AG09319 (cell line): ENCODE results near the gene PSME3.

Experiments used
- DNase-seq: peaks from one replicate; pipeline ENCODE4 v3.0.0-alpha.2; 2010; ENCODE audit warnings: low read depth; ENCODE audit errors: extremely low read depth
- CTCF ChIP-seq: IDR thresholded peaks from 2 replicates; pipeline ENCODE4 v1.5.1; 2011; ENCODE audit warnings: low read depth, mild to moderate bottlenecking, inconsistent platforms, low read length, moderate library complexity

PSME3 gene

GRCh38 chr17:42832934-42833766, at the start of gene PSME3:
PSME3 (plus strand) TSS chr17:42833397; CDS start chr17:42833632, 235 bp downstream.
- TF ChIP-seq CTCF: no peak; the same call in 1 of the 2 replicates
- no peak for DNase-seq

GRCh38 chr17:42783791-42784138, 49.4 kb upstream of the PSME3 start:
- no peak for DNase-seq
- no peak for TF ChIP-seq CTCF

GRCh38 chr17:42784409-42784808, 48.8 kb upstream of the PSME3 start:
- DNase-seq: no peak
- TF ChIP-seq CTCF: no peak

GRCh38 chr17:42784811-42785592, 48.2 kb upstream of the PSME3 start:
- no peak for DNase-seq
- TF ChIP-seq CTCF: no peak

GRCh38 chr17:42787266-42787665, 45.9 kb upstream of the PSME3 start:
- DNase-seq: no peak
- TF ChIP-seq CTCF: no peak

- DNase-seq: no peak
- no peak for TF ChIP-seq CTCF
Observed at GRCh38 chr17:42791948-42792347, 41.2 kb upstream of the PSME3 start.

- no peak for DNase-seq
- TF ChIP-seq CTCF: no peak
Observed at GRCh38 chr17:42792545-42792944, 40.7 kb upstream of the PSME3 start.
